Right lung (tissue), 10 donors: ENCODE results near the gene ZNRD2. TPM values are rescaled to one million over a fixed set of nuclear protein-coding genes. Genes with fewer than 3 reads are reported as not detected.
"Not testable (repeated sequence)": the region's sequence is repeated elsewhere in the genome, so short reads cannot be mapped to it uniquely, and the experiment has no call there.

Experiments
- DNase-seq, 2 donors: peaks; one replicate each; pipeline ENCODE4 v3.0.0-alpha.2; 2013
- long read RNA-seq, 8 donors: transcript quantifications; one replicate each; lab custom pipeline, GENCODE V29; 2026
- polyA plus RNA-seq, 5 donors: library from polyadenylated mRNA; unstranded; fragments of 120-200 nt; gene quantifications; one replicate each; pipeline versions ENCODE4 v1.2.1 to v1.2.3, GENCODE V29; 2013; ENCODE audit warnings: inconsistent platforms in 1 of 5, low replicate concordance in 1 of 5; ENCODE audit not compliant: insufficient read length in 5 of 5, insufficient read depth in 1 of 5

Gene ZNRD2, protein sequence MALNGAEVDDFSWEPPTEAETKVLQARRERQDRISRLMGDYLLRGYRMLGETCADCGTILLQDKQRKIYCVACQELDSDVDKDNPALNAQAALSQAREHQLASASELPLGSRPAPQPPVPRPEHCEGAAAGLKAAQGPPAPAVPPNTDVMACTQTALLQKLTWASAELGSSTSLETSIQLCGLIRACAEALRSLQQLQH
- polyA plus RNA-seq, result 10 to 100 TPM; 39.0 to 70.6 (median 56.0) TPM
- long read RNA-seq, donor 1, transcript SSSCA1-201 (4 exons, 698 nt), result major isoform, 30 of 46 reads
- long read RNA-seq, donor 1, transcript SSSCA1-206 (3 exons, 879 nt), result minor isoform, 12 of 46 reads
- long read RNA-seq, donor 1, partial matches to known transcripts, result 0 of 46 reads
- long read RNA-seq, donor 1, other reads (novel, unspliced or antisense), result 0 of 46 reads
- long read RNA-seq, donor 2, transcript SSSCA1-201 (4 exons, 698 nt), result major isoform, 8 of 17 reads
- long read RNA-seq, donor 2, partial matches to known transcripts, result 5 of 17 reads
- long read RNA-seq, donor 2, other reads (novel, unspliced or antisense), result 0 of 17 reads
- long read RNA-seq, donor 3, transcript SSSCA1-201 (4 exons, 698 nt), result major isoform, 27 of 46 reads
- long read RNA-seq, donor 3, transcript SSSCA1-206 (3 exons, 879 nt), result minor isoform, 16 of 46 reads
- long read RNA-seq, donor 3, partial matches to known transcripts, result 0 of 46 reads
- long read RNA-seq, donor 3, other reads (novel, unspliced or antisense), result 0 of 46 reads
- long read RNA-seq, donor 4, transcript SSSCA1-206 (3 exons, 879 nt), result minor isoform, 5 of 18 reads
- long read RNA-seq, donor 4, transcript SSSCA1-201 (4 exons, 698 nt), result major isoform, 12 of 18 reads
- long read RNA-seq, donor 4, partial matches to known transcripts, result 0 of 18 reads
- long read RNA-seq, donor 4, other reads (novel, unspliced or antisense), result 0 of 18 reads
- long read RNA-seq, donor 5, transcript SSSCA1-201 (4 exons, 698 nt), result major isoform, 33 of 98 reads
- long read RNA-seq, donor 5, transcript SSSCA1-206 (3 exons, 879 nt), result minor isoform, 18 of 98 reads
- long read RNA-seq, donor 5, partial matches to known transcripts, result 43 of 98 reads
- long read RNA-seq, donor 5, other reads (novel, unspliced or antisense), result 0 of 98 reads
- long read RNA-seq, donor 6, transcript SSSCA1-206 (3 exons, 879 nt), result minor isoform, 10 of 31 reads
- long read RNA-seq, donor 6, transcript SSSCA1-201 (4 exons, 698 nt), result major isoform, 19 of 31 reads
- long read RNA-seq, donor 6, partial matches to known transcripts, result 0 of 31 reads
- long read RNA-seq, donor 6, other reads (novel, unspliced or antisense), result 0 of 31 reads
- long read RNA-seq, donor 7, transcript SSSCA1-201 (4 exons, 698 nt), result major isoform, 25 of 36 reads
- long read RNA-seq, donor 7, transcript SSSCA1-206 (3 exons, 879 nt), result minor isoform, 9 of 36 reads
- long read RNA-seq, donor 7, partial matches to known transcripts, result 0 of 36 reads
- long read RNA-seq, donor 7, other reads (novel, unspliced or antisense), result 0 of 36 reads
- long read RNA-seq, donor 8, transcript SSSCA1-201 (4 exons, 698 nt), result major isoform, 5 of 11 reads
- long read RNA-seq, donor 8, transcript SSSCA1-206 (3 exons, 879 nt), result major isoform, 5 of 11 reads
- long read RNA-seq, donor 8, partial matches to known transcripts, result 0 of 11 reads
- long read RNA-seq, donor 8, other reads (novel, unspliced or antisense), result 0 of 11 reads

DNA sequence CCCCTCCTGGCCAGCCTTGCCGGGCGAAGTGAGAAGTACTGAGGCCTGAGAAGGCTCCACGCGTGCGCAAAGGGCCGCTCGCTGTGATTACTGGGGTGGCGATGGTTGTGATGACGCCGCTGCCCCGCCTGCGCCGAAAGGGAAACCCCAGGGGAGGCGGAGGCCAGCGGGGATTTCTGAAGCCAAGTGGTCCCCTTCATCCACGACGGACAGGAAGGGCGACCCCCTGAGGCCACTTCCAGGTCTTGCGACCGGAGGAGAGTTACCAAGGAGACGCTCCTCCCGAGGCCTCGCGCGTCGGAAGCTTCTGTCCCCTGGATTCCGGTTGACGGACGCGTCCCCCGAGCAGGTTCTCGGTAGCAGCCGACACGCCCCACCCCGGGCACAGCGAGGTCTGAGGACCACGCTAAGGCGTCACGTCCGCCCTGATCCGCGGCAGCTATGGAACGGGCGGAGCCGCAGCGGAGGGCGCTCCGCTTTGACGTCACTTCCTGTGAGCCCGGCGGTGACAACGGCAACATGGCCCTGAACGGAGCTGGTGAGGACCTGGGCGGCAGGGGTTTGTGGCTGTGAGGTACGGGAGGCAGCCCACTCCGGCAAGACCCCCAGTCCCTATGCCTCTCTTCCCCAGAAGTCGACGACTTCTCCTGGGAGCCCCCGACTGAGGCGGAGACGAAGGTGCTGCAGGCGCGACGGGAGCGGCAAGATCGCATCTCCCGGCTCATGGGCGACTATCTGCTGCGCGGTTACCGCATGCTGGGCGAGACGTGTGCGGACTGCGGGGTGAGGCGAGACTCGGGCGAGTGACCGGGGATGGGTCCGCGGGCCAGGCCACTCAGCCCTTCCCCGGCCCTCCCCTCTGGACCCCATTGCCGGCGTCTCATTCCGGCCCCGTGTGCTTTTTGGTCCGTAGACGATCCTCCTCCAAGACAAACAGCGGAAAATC lies at the start of gene ZNRD2:
TSS of gene ZNRD2 (plus strand) at position 505 of the 946 bp plus-strand sequence. CDS start at position 520, 15 bp downstream.
- peak; percentile 98 to 99 for DNase-seq

GRCh38 chr11:65521777-65522521 lies 48.3 kb upstream of the ZNRD2 start:
- DNase-seq, result not testable (repeated sequence)

GRCh38 chr11:65522718-65523630 lies 47.3 kb upstream of the ZNRD2 start:
- not testable (repeated sequence) for DNase-seq

DNA sequence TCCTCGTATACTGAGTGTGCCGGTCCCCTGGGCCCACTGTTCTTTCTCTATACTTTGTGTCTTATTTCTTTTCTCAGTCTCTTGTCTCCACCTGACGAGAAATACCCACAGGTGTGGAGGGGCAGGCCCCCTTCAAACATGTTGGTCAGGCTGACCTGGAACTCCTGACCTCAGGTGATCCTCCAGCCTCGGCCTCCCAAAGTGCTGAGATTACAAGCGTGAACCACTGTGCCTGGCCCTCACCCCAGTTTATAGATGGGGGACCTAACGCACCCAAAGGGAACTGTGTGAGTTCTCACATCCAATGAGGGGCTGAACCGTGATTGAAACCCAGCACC lies 46.7 kb upstream of the ZNRD2 start:
- DNase-seq, result not testable (repeated sequence)

DNA sequence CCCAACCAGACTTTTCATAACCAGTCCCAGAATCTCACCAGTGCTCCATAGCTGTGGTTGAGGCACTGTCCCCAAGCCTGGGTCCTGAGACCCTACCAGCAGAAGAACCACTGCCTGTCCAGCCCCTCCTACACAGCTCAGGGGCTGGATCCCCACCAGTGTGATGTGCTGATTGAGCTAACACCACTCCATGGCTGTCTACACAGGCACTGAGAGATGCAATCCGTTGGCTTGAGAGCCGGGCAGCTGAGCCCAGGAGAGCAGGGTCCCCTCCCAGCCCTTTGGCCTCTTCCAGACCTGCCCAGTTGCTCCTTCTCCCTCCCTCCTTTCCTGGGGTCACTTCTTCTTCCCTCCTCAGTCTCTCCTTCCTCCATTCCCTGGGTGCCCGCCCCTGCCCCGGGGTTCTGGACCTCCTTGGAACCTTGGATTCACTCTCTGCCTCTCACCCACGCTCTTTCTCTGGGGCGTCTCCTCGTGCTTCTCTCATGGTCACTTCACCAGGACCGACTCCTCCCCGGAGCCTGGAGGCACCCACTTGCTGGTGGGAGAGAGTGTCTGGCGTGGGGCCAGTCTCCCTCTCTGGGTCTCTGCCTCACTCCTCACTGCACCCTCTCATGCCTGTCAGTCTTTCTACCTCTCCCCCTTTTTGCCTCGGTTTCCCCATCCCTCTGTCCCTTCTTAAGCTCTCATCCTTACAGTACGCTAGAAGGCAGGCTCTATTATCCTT lies 46.1 kb upstream of the ZNRD2 start:
- no peak for DNase-seq

DNA sequence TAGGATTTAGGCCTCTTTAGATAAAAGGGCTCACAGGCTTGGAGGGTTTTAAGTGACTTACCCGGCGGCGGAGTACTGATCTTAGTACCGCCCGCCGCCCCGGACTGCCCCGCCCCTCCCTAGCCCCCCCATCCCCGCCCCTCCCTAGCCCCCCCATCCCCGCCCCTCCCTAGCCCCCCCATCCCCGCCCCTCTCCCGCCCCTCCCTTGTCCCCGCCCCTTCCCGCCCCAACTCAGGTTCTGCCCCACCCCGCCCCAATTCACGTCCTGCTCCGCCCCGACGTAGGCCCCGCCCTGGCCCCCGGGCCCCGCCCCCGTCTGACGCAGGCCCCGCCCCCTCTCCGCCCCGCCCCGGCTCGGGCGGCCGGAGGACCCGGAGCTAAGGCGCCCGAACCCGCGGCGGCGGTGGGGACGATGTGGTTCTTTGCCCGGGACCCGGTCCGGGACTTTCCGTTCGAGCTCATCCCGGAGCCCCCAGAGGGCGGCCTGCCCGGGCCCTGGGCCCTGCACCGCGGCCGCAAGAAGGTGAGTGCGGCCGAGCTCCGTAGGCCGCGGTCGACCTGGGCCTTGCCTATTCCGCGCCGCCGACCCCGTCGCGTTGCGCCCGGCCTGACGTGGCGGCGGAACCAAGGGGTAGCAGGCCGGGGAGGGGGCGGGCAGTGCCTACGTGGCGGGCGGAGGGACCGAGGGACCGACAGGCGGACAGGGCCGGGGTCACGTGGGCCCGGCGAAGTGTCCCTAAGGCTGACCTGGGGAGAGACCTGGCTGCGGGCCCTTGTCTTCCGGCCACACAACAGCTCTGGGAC lies 45.3 kb upstream of the ZNRD2 start, which contains the start of gene SCYL1:
TSS of gene SCYL1 (plus strand) at position 343 of the 805 bp plus-strand sequence. CDS start at position 414, 71 bp downstream.
- DNase-seq, result peak; percentile 72 to 81

- no peak for DNase-seq
Measured at GRCh38 chr11:65525546-65526480, 44.5 kb upstream of the ZNRD2 start.

DNA sequence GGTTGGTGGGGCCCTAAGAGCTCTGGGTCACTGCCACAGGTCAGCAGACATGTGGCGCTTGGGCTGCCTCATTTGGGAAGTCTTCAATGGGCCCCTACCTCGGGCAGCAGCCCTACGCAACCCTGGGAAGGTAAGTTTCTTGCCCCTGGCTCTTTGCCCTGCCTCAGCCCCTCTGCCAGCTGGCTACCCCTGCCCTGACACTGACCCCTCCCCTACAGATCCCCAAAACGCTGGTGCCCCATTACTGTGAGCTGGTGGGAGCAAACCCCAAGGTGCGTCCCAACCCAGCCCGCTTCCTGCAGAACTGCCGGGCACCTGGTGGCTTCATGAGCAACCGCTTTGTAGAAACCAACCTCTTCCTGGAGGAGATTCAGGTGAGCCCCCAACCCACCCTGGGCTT lies 43.5 kb upstream of the ZNRD2 start:
- no peak for DNase-seq

- DNase-seq, result no peak
Measured at GRCh38 chr11:65528819-65529350, 41.4 kb upstream of the ZNRD2 start.

- DNase-seq, result no peak
Measured at GRCh38 chr11:65529475-65530156, 40.7 kb upstream of the ZNRD2 start.

- DNase-seq, result no peak
Measured at GRCh38 chr11:65530157-65530496, 40.1 kb upstream of the ZNRD2 start.

GRCh38 chr11:65532388-65533064 lies 37.8 kb upstream of the ZNRD2 start:
- DNase-seq, result no peak

GRCh38 chr11:65535102-65535501 lies 35.2 kb upstream of the ZNRD2 start:
- no peak for DNase-seq
